HG03342 (cell line): Measurements from ENCODE around the gene RIPK1.
A peak's percentile ranks its signal among the peaks of the same experiment; 100 is the strongest.
"Not testable (repeated sequence)": the region's sequence is repeated elsewhere in the genome, so short reads cannot be mapped to it uniquely, and the experiment has no call there.

Source experiments
- ATAC-seq: cut with Tn5 transposase; IDR thresholded peaks from one replicate; pipeline ENCODE4 v1.9.1; 2021; ENCODE audit warnings: mild to moderate bottlenecking, moderate library complexity; ENCODE audit not compliant: unreplicated experiment

The RIPK1 gene

DNA sequence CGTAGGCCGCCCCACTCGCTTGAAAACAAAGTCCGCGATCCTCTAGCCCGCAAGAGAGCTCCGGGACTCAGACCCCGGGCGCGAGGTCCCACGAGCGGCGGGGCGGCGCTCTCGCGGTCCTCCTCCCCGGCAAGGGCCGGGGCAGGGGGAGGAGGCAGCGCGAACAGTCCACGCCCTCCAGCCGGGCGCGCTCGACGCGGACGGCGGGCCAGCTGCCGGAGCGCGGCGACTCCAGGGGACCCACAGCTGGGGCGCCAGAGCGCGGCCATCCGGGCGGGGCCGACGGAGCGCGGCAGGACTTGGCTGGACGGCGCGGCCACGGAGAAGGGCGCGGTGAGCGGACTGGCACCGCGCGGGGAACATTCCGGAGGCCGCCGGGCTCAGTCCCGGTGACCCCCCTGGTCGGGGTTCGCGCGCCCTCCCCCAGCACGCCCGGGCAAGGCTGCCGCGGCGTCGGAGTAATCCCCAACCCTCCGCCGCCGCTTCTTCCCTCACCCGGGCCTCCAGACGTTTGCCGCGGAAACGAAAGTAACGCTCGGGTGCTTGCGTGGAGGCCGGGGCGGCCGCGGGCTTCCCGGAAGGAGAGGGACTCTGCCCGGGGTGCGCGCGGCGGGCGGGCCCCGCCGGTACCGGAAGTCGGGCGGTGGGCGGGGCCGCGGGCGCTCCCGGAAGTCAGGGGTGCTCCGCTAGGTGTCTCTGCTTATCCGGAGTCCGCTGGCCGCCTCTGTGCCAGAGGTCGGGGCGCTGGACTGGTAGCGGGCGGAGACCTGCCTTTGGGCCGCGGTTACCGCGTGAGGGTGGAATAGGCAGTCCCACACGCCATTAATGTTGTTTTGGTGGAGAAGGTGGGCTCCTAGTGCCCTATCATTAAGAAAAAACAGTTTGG, at the start of gene RIPK1:
Gene RIPK1, plus strand, starts transcription at position 166 of the 886 bp plus-strand sequence. CDS start 8,330 bp downstream, outside the sequence.
- peak; percentile 81 for ATAC-seq

DNA sequence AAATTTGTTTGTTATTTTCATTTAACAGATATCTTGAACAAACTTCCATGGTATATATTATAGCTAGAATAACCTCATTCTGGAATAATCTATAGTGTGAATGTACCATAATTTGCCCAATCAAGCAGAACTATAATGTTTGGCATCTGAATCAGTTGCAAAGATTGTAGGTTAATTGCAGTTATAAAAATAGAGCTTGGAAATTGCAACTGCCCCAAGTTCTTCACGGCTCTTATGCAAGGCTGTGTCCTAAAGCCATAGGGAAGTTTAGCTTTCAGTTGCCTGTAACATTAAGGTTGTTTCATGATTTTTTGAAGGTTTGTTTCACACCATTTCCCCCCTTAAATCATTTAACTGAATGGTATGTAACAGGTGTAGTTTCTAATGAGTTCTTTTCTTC, 49.2 kb upstream of the RIPK1 start:
- ATAC-seq = no peak

DNA sequence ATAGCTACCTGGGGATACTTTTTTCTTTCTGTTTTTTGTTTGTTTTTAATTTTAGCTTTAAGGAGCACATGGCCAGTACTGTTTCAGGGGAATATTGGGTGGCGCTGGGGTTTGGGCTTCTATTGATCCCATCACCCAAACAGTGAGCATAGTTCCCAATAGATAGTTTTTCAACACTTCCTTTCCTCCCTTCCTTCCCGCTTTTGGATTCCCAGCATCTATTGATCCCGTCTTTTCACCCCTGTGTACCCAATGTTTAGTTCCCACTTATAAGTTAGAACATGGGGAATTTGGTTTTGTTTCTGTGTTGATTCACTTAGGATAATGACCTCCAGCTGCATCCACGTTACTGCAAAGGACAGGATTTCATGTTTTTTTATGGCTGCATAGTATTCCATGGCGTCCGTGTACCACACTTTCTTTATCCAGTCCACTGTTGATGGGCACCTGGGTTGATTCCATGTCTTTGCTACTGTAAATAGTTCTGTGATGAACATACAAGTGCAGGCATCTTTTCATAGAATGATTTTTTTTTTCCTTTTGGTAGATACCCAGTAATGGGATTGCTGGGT, 48.5 kb upstream of the RIPK1 start:
- no peak for ATAC-seq

DNA sequence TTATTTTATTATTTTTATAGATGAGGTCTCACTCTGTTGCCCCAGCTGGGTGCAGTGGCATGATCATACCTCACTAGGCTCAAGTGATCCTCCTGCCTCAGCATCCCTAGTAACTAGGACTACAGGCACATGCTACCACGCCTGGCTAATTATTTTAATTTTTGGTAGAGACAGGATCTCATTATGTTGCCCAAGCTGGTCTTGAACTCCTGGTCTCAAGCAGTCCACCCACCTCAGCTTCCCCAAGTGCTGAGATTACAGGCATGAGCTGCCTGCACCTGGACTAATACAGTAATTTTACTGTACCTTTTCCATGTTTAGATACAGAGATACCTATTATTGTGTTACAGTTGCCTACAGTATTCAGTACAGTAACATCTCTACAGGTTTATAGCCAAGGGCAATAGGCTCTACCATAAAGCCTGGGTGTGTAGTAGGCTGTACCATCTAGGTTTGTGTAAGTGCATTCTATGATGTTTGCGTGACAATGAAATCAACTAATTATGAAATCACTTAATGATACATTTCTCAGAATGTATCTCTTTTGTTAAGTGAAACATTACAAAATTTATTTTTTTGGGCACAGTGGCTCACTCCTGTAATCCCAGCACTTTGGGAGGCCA, 47.2 kb upstream of the RIPK1 start:
- not testable (repeated sequence) for ATAC-seq

DNA sequence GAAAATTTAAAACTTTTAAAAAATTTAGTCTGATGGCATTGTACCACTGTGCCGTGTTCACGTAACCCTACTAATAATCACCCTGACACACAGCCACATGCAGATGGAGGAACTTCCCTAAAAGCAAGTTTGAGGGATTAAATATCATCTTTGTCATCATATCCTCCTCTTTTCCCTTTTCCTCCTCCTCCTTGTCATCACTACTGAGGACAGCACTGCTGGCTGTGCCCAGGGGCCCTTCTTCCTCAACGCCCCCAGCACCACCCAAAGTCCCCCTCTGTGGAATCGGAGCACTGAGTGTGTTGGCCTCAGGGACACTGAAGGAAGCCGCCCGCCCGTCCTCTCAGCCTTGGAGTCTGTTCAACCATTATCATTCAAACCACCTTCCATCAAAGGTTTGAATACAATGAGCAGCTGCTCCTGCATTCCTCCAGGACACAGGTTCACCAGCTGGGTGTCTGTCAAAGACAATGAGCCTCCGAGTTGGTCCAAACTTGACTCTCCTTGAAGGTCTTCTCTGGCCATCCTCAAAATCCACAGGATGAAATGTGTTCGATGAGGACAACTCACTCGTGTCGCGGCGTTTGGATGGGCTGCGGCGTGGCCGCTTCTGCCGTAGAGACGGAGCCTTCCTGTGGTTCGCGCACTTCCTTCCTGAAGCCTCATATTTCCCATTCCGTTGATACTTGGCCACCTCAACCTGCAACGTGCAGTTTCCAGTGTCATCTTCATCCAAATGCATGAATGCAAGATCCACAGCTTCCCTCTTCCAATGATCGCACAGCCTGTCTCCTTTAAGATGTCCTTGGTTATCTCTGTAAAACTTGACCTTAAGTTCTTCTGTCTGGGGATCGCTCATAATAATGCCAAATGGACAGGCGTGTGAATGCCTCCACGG, 45.3 kb upstream of the RIPK1 start:
- ATAC-seq = no peak

DNA sequence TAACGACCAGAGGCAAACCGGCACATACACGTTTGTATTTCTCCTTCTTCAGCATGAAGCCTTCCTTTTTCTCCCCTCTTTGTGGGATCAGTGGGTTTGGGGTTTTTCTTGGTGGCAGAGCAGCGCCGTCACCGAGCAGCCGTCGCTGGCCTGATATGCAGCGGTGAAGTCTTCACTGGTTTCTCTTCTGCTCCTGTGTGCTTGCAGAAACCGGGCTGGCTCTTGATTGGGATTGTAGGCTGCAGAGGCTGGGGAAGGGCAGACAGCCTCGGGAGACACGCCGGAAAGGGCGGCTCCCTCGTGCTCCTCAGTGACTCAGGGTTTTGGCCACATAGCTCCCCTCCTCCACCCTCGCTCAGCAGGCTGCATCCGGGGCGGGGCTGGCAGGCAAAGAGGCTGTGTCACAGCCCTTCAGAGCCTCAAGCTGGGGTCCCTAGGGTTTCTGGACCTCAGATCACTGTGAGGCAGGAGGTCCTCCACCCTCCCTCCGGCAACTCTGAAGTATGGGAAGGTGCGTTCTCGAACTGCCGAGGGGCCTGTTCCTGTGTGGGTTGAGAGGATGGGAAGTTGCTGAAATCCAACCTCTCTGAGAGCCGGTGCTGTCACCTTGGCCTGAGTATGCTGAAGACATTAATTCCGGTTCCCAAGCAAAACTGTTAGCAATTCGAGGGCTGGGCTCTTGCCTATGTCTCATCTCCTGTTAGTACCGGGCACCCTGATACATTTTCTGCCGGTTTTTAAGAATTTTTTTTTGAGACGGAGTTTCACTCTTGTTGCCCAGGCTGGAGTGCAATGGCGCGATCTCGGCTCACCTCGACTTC, 44.4 kb upstream of the RIPK1 start:
- ATAC-seq = peak; percentile 70

DNA sequence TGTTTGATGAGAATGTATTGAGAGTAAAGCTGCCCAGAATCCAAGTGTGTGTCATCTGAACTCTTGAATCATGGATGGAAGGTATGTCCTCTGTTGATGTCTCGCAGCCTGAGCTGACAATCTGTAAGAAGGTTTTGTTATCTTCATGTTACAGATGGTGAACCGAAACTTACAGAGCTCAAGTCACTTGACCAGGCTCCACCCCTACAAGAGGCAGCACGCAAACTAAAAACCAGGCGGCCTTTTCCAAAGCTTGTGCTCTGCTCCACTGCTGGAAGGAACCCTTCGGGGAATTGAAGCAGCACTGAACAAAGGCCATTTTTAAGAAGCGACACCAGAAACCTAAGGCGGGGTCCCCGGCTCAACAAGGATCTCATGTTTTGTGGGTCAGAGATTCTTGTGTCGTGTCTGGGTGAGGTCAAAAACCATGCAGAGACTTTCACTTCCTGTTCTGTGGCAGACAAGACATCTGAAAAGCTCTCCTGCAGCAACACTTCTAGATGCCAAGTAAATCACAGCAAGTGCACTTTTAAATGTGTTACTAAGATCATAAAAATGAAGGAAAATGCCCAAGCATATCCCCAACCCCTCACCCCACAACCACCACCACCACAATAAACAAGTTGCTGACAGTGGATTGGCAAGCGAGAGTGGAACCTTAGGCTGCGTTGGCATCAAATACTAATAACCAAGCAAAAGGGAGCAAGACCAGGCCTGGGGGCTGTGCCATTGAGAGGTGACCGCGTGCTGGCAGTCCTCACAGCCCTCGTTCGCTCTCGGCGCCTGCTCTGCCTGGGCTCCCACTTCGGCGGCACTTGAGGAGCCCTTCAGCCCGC, 41.3 kb upstream of the RIPK1 start:
- ATAC-seq = peak; percentile 56

DNA sequence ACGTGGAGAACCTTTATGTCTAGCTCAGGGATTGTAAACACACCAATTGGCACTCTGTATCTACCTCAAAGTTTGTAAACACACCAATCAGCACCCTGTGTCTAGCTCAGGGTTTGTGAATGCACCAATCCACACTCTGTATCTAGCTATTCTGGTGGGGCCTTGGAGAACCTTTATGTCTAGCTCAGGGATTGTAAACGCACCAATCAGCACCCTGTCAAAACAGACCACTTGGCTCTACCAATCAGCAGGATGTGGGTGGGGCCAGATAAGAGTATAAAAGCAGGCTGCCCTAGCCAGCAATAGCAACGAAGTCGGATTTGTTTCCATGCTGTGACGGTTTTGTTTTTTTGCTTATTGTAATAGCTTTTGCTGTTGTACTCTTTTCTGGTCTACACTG, 40.1 kb upstream of the RIPK1 start:
- not testable (repeated sequence) for ATAC-seq

DNA sequence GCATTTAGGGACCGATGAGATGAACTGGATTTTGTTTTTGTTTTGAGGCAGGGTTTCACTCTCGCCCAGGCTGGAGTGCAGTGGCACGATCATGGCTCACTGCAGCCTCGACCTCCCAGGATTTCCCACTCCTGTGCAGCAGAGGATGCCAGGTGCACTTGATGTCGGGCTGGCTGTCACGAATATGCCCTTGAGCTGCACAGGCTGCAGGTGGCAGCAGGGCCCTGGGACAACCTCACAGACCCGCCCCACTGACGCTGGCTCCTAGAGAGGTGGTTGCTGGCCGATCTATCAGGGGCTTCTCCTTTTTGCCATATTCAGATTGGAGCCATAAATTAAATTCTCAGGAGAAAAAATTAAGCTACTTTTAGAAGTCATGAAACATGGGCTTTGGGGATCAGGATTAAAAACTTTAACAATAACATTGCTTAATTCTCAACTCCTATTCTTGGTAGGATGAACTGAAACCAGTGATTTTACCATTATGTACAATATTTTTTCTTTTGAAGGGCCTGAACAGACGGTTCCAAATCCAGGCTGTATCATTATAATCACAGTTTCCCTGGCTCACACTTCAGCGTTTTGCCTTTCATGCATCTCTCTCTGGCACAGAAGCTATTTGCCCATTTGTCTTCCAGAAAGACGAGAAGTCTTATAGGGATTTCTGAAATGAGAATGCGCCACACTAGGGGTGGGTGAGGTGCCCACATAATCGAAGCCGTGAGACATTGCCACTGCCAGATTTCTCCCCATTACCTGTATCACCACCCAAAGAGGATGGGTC, 36.2 kb upstream of the RIPK1 start:
- no peak for ATAC-seq

DNA sequence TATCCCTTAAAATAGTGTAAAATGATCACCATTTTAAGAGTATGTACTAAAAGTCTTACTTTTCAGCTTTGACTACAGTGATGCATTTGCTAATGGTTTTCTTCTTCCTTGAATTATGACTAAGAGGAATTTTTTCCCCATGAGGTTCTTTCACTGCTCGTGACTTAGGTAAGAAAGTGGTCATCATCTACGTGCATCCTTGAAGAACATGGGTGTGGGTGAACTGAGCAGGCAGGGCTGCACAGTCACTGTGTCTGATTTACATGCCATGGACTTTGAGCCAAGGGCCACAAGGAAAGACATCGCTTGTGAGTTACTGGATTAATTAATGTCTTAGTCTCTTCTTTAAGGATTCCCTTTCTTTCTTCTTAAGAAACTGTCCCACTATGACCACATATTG, 35.3 kb upstream of the RIPK1 start:
- ATAC-seq = no peak

DNA sequence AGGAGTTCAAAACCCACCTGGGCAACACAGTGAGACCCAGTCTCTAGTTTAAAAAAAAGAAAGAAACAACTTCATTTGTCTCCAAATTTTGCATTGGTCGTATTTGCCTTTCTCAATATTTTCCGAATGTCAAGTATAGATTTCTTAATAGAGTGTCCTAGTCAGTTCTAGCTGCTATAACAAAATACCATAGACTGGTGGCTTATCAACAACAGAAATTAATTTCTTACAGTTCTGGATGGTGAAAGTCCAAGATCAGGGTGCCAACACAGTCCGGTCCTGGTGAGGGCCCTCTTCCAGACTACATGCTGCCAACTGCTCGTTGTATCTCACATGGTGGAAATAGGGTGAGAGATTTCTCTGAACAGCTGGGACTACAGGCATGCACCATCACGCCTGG, 34.6 kb upstream of the RIPK1 start:
- ATAC-seq = no peak

DNA sequence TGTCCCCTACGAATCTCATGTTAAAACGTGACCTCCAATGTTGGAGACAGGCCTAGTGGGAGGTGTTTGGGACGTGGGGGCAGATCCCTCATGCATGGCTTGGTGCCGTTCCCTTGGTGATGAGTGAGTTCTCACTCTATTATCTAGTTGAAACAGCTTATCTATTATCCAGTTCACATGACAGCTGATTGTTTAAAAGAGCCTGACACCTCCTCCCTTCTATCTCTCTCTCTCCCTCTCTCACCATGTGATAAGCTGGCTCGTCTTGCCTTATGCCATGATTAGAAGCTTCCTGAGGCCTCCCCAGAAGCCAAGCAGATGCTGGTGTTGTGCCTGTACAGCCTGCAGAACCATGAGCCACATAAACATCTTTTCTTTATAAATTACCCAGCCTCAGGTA, 32.9 kb upstream of the RIPK1 start:
- ATAC-seq = no peak

DNA sequence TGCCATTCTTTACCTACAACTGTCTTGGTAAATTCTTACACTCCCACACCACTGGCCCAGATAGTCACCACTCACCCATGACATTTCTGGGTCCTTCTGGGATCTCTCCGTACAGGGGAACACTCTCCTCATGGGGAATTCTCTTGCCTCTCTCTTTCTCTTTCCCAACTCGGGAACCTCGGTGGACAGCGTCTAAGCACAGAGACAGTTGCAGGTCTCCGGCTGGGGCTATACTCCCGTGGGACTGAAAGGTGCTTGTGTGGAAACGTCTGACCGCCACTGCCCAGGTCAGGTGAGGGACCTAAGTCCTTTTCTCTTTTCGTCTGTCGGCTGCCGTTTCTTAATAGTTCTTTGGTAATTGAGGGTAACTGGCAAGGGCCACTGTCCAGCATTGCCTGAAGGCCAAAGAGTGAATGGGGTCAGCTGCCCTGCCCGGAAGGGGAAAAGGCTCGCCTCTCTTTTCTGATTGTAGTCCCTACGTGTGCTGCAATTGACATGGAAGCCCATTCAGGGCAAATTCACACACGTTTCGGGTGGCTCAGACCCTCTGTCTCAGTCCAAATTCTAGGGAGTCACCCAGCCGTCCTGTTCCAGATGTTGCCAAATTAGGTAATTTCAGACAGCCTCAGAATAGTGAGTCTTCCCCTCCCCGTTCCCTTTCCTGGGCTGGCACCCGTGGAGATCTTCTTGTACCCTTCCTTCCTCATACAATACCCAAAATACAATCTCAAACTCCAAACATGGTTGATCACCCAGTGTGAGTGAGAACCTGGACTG, 31.2 kb upstream of the RIPK1 start:
- ATAC-seq = no peak

DNA sequence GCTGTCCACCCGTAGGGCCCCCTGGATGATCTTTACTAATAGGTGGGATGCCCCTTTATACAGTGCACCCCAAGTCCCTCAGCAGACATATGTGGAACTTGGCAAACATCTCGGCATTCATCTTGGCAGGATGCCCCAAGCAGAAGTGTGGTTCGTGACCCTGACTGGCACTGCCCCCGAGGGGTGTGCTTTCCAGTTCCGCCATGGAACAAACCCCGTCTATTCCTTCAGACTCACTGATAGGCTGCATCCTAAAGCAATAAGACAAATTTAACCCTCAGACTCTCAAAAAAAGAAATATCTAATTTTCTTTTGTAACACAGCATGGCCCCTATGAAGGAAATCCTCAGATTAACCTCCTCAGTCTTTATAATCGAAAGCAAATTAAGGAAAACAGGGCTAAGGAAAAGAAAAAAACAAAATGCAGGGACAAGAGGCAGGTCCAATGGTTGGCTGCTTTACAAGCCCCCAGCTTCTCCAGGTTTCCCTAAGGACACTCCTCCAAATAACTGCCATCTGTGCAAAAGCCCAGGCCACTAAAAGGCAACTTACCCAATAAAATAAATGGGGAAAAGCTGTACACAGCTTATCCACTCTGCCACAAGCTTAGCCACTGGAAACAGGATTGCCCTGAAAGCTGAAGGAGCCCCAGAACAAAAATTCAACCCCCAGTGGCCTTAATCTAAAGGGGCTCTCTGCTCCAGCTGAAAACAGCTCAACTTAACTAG, 30.5 kb upstream of the RIPK1 start:
- ATAC-seq = no peak

DNA sequence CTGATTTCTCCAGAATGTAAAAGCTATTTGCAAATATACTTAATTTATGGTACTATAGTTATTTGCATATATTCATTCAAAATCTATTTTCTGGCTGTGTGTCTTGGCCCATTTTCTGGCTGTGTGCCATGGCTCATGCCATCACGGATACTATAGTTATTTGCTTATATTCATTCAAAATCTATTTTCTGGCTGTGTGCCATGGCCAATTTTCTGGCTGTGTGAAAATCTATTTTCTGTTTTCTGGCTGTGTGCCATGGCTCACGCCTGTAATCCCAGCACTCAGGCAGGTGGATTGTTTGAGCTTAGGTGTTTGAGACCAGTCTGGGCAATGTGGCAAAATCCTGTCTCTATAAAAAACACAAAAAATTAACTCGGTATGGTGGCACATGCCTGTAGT, 28.9 kb upstream of the RIPK1 start:
- no peak for ATAC-seq

DNA sequence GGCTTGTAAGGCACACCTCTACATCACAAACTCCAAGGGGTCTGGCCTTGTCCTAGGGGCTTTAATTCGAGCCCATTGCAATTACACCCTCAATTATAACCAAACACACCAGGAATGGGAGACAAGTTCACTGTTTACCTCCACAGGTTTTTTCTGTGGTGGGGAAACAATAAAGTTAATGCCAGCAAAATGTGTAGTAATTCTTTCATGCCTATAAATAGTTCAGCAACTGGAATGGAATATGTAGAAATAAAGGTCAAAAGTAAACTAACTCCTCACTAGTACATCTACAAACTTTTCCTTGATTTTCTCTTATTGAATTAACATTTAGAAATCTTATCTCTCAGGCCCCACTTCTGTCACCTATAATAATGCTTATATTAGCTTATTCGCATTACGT, 27.1 kb upstream of the RIPK1 start:
- ATAC-seq = no peak

DNA sequence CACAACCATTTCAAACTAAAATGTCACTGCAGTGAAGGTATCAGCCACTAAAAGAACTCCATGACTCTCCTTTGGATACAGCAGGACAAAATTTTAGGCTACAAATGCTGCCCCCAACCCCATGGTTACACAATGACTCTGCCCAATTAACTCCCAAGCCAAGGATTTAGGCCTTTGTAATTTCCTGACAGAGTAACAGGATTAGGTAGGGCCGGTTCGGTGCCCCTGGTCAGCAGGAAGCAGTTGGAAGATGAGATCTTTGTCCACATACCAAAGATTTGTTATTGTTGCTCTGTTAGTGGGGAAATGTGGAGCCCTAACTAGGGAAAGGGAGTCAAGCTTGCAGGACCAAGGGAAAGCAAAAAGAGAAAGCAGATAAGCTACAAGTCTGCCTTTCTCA, 26.7 kb upstream of the RIPK1 start:
- ATAC-seq = no peak
